Testis (tissue), 2 donors: ENCODE results near the gene DNHD1.

ENCODE experiments used
- POLR2A ChIP-seq: fragments of 450-650 bp; IDR thresholded peaks from one replicate; pipeline ENCODE4 v1.6.1; 2017; ENCODE audit warnings: antibody characterized with exemption, mild to moderate bottlenecking, moderate library complexity
- TF ChIP-seq, protein P1 (sequence below), 3 experiments: fragments of 450-650 bp in 2 of 3; fragments of 200-600 bp in 1 of 3; sonication (generic) in 1 of 3; IDR thresholded peaks; one replicate each; pipeline ENCODE4 v1.5.1; 2016 to 2019; ENCODE audit warnings: antibody characterized with exemption in 3 of 3, mild to moderate bottlenecking in 2 of 3, moderate library complexity in 1 of 3

DNA sequence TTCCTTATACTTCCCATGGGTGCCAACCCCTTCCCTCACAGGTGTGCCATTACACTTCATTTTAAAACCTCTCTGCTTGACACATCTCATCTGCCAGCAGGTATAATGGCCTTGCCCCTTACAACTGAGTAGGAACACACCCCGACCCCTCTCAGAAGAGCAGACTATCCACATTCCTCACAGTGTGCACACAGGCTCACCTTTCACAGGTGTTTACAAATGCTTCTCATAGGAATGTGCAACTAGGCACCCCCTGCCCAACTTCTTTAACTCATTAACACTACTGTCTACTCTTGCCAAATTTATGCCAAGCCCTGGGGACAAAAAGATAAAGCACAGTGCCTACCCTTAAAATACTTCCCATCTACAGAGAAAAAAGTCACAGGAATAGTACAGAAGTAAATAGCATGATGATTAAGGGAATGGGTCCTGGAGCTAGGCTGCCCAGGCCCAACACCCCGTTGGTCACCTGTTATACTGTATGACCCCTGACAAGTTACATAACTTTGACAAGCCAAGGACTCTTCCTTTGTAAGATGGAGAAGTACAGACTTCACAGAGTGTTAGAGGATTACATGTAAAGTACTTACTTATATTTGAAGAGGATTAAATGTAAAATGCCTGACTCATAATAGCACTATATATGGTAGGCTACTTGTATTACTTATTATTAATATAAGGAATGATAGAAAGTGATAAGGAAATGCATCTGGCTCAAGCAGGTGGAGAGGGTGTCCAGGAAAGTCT lies 38.6 kb upstream of the DNHD1 start:
- TF ChIP-seq, protein P1, sequence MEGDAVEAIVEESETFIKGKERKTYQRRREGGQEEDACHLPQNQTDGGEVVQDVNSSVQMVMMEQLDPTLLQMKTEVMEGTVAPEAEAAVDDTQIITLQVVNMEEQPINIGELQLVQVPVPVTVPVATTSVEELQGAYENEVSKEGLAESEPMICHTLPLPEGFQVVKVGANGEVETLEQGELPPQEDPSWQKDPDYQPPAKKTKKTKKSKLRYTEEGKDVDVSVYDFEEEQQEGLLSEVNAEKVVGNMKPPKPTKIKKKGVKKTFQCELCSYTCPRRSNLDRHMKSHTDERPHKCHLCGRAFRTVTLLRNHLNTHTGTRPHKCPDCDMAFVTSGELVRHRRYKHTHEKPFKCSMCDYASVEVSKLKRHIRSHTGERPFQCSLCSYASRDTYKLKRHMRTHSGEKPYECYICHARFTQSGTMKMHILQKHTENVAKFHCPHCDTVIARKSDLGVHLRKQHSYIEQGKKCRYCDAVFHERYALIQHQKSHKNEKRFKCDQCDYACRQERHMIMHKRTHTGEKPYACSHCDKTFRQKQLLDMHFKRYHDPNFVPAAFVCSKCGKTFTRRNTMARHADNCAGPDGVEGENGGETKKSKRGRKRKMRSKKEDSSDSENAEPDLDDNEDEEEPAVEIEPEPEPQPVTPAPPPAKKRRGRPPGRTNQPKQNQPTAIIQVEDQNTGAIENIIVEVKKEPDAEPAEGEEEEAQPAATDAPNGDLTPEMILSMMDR (IDR thresholded peaks at IDR 0.05) = no peak
- TF ChIP-seq POLR2A = no peak
